ENCODE measurements around the gene EXOC4. TPM values are rescaled to one million over a fixed set of nuclear protein-coding genes. Genes with fewer than 3 reads are reported as not detected.

Gene EXOC4
- total and polyA plus RNA-seq, 2 donors (not counting 1 experiment from before 2014, with no cell fraction given): 79.6 to 158 TPM

GRCh38 chr7:133676805-133677370 lies 424.0 kb downstream of the EXOC4 start:
- Histone ChIP-seq H3K27ac (ENCODE audit: insufficient read depth, low read length) (no peak overlapping the region), H3K9ac (ENCODE audit: insufficient read depth, low read length) (no peak overlapping the region), H3K27me3 (ENCODE audit: control insufficient read depth, insufficient read depth, low read length) (no peaks in the 10 kb centered on the region), H3K4me3 (replicated peaks in 1 of 4; ENCODE audit: control extremely low read depth in 1 of 4, insufficient read depth in 1 of 4, low read depth in 3 of 4, low read length in 4 of 4) (no peak overlapping the region), H3K79me2 (ENCODE audit: control insufficient read depth, insufficient read depth, low read length) (no peaks in the 10 kb centered on the region), H3K9me3 (ENCODE audit: control insufficient read depth, insufficient read depth, low read depth, low read length) (no peaks in the 10 kb centered on the region), H2AFZ (ENCODE audit: low read length) (no peak overlapping the region), H3K4me1 (ENCODE audit: control insufficient read depth, extremely low read depth, insufficient read depth, low read length) (no peaks in the 10 kb centered on the region), H3K36me3 (ENCODE audit: control insufficient read depth, insufficient read depth, low read length) (no peaks in the 10 kb centered on the region), H3K4me2 (ENCODE audit: extremely low read depth, insufficient read depth, low read length) (no peak overlapping the region), H4K20me1 (ENCODE audit: control insufficient read depth, extremely low read depth, insufficient read depth, low read length) (no peaks in the 10 kb centered on the region)
- peak in 1 of 2 donors; percentile 67 for DNase-seq (ENCODE audit: low read depth in 2 of 2)
- no peak for TF ChIP-seq EZH2 (IDR thresholded peaks at IDR 0.05; ENCODE audit: low read length, missing control alignments)
- no peak for TF ChIP-seq CTCF (conservative IDR thresholded peaks at IDR 0.05 in 1 of 2, IDR thresholded peaks at IDR 0.05 in 1 of 2; ENCODE audit: low read depth in 1 of 2, low read length in 2 of 2)

GRCh38 chr7:133678137-133678814 lies 425.4 kb downstream of the EXOC4 start:
- TF ChIP-seq EZH2 (IDR thresholded peaks at IDR 0.05; ENCODE audit: low read length, missing control alignments) (no peak), CTCF (conservative IDR thresholded peaks at IDR 0.05 in 1 of 2, IDR thresholded peaks at IDR 0.05 in 1 of 2; ENCODE audit: low read depth in 1 of 2, low read length in 2 of 2) (no peak)
- H3K4me1 ChIP-seq (ENCODE audit: control insufficient read depth, extremely low read depth, insufficient read depth, low read length): no peaks in the 10 kb centered on the region
- no peaks in the 10 kb centered on the region for H3K79me2 ChIP-seq (ENCODE audit: control insufficient read depth, insufficient read depth, low read length)

GRCh38 chr7:133679977-133680376 lies 427.1 kb downstream of the EXOC4 start:
- no peak overlapping the region for H3K4me3 ChIP-seq (replicated peaks in 1 of 4; ENCODE audit: control extremely low read depth in 1 of 4, insufficient read depth in 1 of 4, low read depth in 3 of 4, low read length in 4 of 4)
- no peaks in the 10 kb centered on the region for H4K20me1 ChIP-seq (ENCODE audit: control insufficient read depth, extremely low read depth, insufficient read depth, low read length)
- H3K27me3 ChIP-seq (ENCODE audit: control insufficient read depth, insufficient read depth, low read length): no peaks in the 10 kb centered on the region
- no peak overlapping the region for H3K9ac ChIP-seq (ENCODE audit: insufficient read depth, low read length)
- no peaks in the 10 kb centered on the region for H3K36me3 ChIP-seq (ENCODE audit: control insufficient read depth, insufficient read depth, low read length)
- no peak overlapping the region for H2AFZ ChIP-seq (ENCODE audit: low read length)
- no peaks in the 10 kb centered on the region for H3K9me3 ChIP-seq (ENCODE audit: control insufficient read depth, insufficient read depth, low read depth, low read length)
- no peak overlapping the region for H3K27ac ChIP-seq (ENCODE audit: insufficient read depth, low read length)
- no peaks in the 10 kb centered on the region for H3K4me1 ChIP-seq (ENCODE audit: control insufficient read depth, extremely low read depth, insufficient read depth, low read length)
- no peak for DNase-seq (ENCODE audit: low read depth in 2 of 2)
- no peak for TF ChIP-seq CTCF (conservative IDR thresholded peaks at IDR 0.05 in 1 of 2, IDR thresholded peaks at IDR 0.05 in 1 of 2; ENCODE audit: low read depth in 1 of 2, low read length in 2 of 2)
- TF ChIP-seq EZH2 (IDR thresholded peaks at IDR 0.05; ENCODE audit: low read length, missing control alignments): no peak
- no peak overlapping the region for H3K4me2 ChIP-seq (ENCODE audit: extremely low read depth, insufficient read depth, low read length)
- H3K79me2 ChIP-seq (ENCODE audit: control insufficient read depth, insufficient read depth, low read length): no peaks in the 10 kb centered on the region

More at GRCh38 chr7:133678137-133678814, 425.4 kb downstream of the EXOC4 start:
- Histone ChIP-seq H3K4me2 (ENCODE audit: extremely low read depth, insufficient read depth, low read length) (no peak overlapping the region), H3K27me3 (ENCODE audit: control insufficient read depth, insufficient read depth, low read length) (no peaks in the 10 kb centered on the region), H3K4me3 (replicated peaks in 1 of 4; ENCODE audit: control extremely low read depth in 1 of 4, insufficient read depth in 1 of 4, low read depth in 3 of 4, low read length in 4 of 4) (no peak overlapping the region), H3K27ac (ENCODE audit: insufficient read depth, low read length) (no peak overlapping the region), H3K9me3 (ENCODE audit: control insufficient read depth, insufficient read depth, low read depth, low read length) (no peaks in the 10 kb centered on the region), H2AFZ (ENCODE audit: low read length) (no peak overlapping the region), H4K20me1 (ENCODE audit: control insufficient read depth, extremely low read depth, insufficient read depth, low read length) (no peaks in the 10 kb centered on the region), H3K9ac (ENCODE audit: insufficient read depth, low read length) (no peak overlapping the region), H3K36me3 (ENCODE audit: control insufficient read depth, insufficient read depth, low read length) (no peaks in the 10 kb centered on the region)
- no peak for DNase-seq (ENCODE audit: low read depth in 2 of 2)

Measured in fibroblast of lung (primary cell).